ENCODE results near the gene TAAR9.

Gene TAAR9

GRCh38 chr6:132587424-132587823, 49.3 kb downstream of the TAAR9 start:
- DNase-seq = no peak

Measured in amygdala (tissue), 56 donors.